Kidney (tissue), 14 donors: ENCODE results near the gene NAPSA. TPM values are rescaled to one million over a fixed set of nuclear protein-coding genes. Genes with fewer than 3 reads are reported as not detected.
A peak's percentile ranks its signal among the peaks of the same experiment; 100 is the strongest.

Experiments used
- DNase-seq, 5 donors: peaks; one replicate each; pipeline ENCODE4 v3.0.0-alpha.2; 2013 to 2020
- FAIRE-seq: peaks from 2 replicates; lab custom pipeline; 2012; peaks lifted over from hg19 to GRCh38; lab: Jason Lieb, UNC
- H3K27ac ChIP-seq, 2 donors: one replicate each; pipeline ENCODE4 v1.7.0; 2013; ENCODE audit warnings: low read depth in 2 of 2, low read length in 2 of 2, inconsistent platforms in 1 of 2
- H3K27me3 ChIP-seq: one replicate; pipeline ENCODE4 v1.7.1; 2013; ENCODE audit warnings: low read length, inconsistent platforms; ENCODE audit not compliant: control insufficient read depth, insufficient read depth
- H3K36me3 ChIP-seq, 3 donors: one replicate each; pipeline versions ENCODE4 v1.7.0 to v1.7.1; 2013; ENCODE audit warnings: low read length in 3 of 3, control low read depth in 1 of 3, inconsistent platforms in 1 of 3; ENCODE audit not compliant: insufficient read depth in 3 of 3, control insufficient read depth in 2 of 3
- H3K4me1 ChIP-seq, 3 donors: one replicate each; pipeline versions ENCODE4 v1.7.0 to v1.7.1; 2013; ENCODE audit warnings: low read length in 3 of 3, inconsistent platforms in 1 of 3, low read depth in 1 of 3; ENCODE audit not compliant: control insufficient read depth in 2 of 3, insufficient read depth in 2 of 3
- H3K4me3 ChIP-seq, 3 donors: one replicate each; pipeline versions ENCODE4 v1.7.0 to v1.8.1; 2013; ENCODE audit warnings: low read length in 3 of 3, control low read depth in 1 of 3, inconsistent platforms in 1 of 3
- H3K9ac ChIP-seq, 3 donors: one replicate each; pipeline versions ENCODE4 v1.7.0 to v1.7.1; 2013; ENCODE audit warnings: low read length in 3 of 3, control low read depth in 1 of 3, inconsistent platforms in 1 of 3
- H3K9me3 ChIP-seq, 3 donors: one replicate each; pipeline versions ENCODE4 v1.7.0 to v1.7.1; 2013; ENCODE audit warnings: low read length in 3 of 3, control low read depth in 1 of 3, inconsistent platforms in 1 of 3; ENCODE audit not compliant: control insufficient read depth in 2 of 3, insufficient read depth in 1 of 3
- CTCF ChIP-seq: IDR thresholded peaks from 3 replicates; pipeline ENCODE4 v1.5.1; 2012; ENCODE audit warnings: mild to moderate bottlenecking, moderate library complexity, borderline replicate concordance; ENCODE audit not compliant: insufficient read depth; ENCODE audit errors: extremely low read depth
- intact Hi-C: fragments of 100-400 bp; cut with DNase I; formaldehyde crosslinking; loops from one replicate; pipeline ENCODE4 v1.11.1; 2022
- polyA plus RNA-seq: library from polyadenylated mRNA; stranded (reverse); fragments of 350-450 nt; fragmentation: Illumina TruSeq; extraction: RNeasy Lipid Tissue Mini Kit (QIAGEN cat#74804); gene quantifications from one replicate; pipeline ENCODE4 v1.2.3, GENCODE V29; 2014; ENCODE audit warnings: low read depth, low replicate concordance; ENCODE audit not compliant: insufficient read depth
- total RNA-seq: library from RNA; stranded (reverse); fragmentation: NEBNext Ultra II Directional; extraction: Animal tissue kit (Norgen Biotek cat#: 25700); gene quantifications from one replicate; pipeline ENCODE4 v1.2.1, GENCODE V29; 2021
- donor health status: control.
- donor health status: control.
- donor health status: control.
- donor health status: control.
- donor health status: control.
- donor health status: DM: yes; HTN: yes; CAD: no.
- donor health status: Normal renal cell carcinoma (clear cell type).

Gene NAPSA
- total and polyA plus RNA-seq, 2 donors from 2014 or later, result 217 to 268 TPM

GRCh38 chr19:50314724-50315708 is 50.4 kb downstream of the NAPSA start:
- Histone ChIP-seq H3K4me1 (no peaks in the 10 kb centered on the region), H3K9ac (no peak overlapping the region), H3K4me3 (no peak overlapping the region), H3K27me3 (peaks cover 10% of the 10 kb centered on the region), H3K36me3 (no peaks in the 10 kb centered on the region), H3K27ac (no peak overlapping the region), H3K9me3 (no peaks in the 10 kb centered on the region)
- TF ChIP-seq CTCF, result no peak
- intact Hi-C loops, result no loop called here
- peak in 2 of 5 donors; percentile 62 to 64 for DNase-seq
- no peak for FAIRE-seq

- Histone ChIP-seq H3K9me3 (no peaks in the 10 kb centered on the region), H3K27me3 (peaks cover 10% of the 10 kb centered on the region), H3K4me1 (no peaks in the 10 kb centered on the region), H3K9ac (no peak overlapping the region), H3K4me3 (no peak overlapping the region), H3K27ac (no peak overlapping the region), H3K36me3 (no peaks in the 10 kb centered on the region)
- FAIRE-seq, result no peak
- peak in 2 of 5 donors; percentile 60 to 62 for DNase-seq
- intact Hi-C loops, result no loop called here
- no peak for TF ChIP-seq CTCF
These were observed 51.5 kb downstream of the NAPSA start for GRCh38 chr19:50313812-50314536.

GRCh38 chr19:50312967-50313811 is 52.2 kb downstream of the NAPSA start:
- H3K27me3 ChIP-seq, result peaks cover 10% of the 10 kb centered on the region

More at GRCh38 chr19:50312967-50313811, 52.2 kb downstream of the NAPSA start:
- Histone ChIP-seq H3K4me1 (no peaks in the 10 kb centered on the region), H3K4me3 (no peak overlapping the region), H3K36me3 (no peaks in the 10 kb centered on the region), H3K9ac (no peak overlapping the region), H3K27ac (no peak overlapping the region), H3K9me3 (no peaks in the 10 kb centered on the region)
- no peak for DNase-seq
- TF ChIP-seq CTCF, result no peak
- intact Hi-C loops, result no loop called here
- FAIRE-seq, result no peak
